Natural killer cell (primary cell): Measurements from ENCODE around the gene LAD1. TPM values are rescaled to one million over a fixed set of nuclear protein-coding genes. Genes with fewer than 3 reads are reported as not detected.

ENCODE experiments used
- ATAC-seq, 3 donors: fragments of 150-1000 bp in 2 of 3; fragments of 200-7000 bp in 1 of 3; cut with Tn5 transposase; 1 replicate in 1 of 3; 2 replicates in 2 of 3; pipeline ENCODE4 v1.10.0; 2021; ENCODE audit warnings: mild to moderate bottlenecking in 2 of 3, moderate library complexity in 2 of 3
- DNase-seq, 2 donors: peaks; one replicate each; pipeline versions ENCODE4 v3.0.0 to v3.0.0-alpha.2; 2013 to 2021; ENCODE audit warnings: mixed read lengths in 1 of 2
- H3K27ac ChIP-seq: one replicate; pipeline ENCODE4 v1.5.1; 2013; ENCODE audit warnings: mild to moderate bottlenecking, low read length
- H3K27me3 ChIP-seq: one replicate; pipeline ENCODE4 v1.6.1; 2013; ENCODE audit warnings: low read length; ENCODE audit not compliant: control insufficient read depth, insufficient read depth
- H3K36me3 ChIP-seq: one replicate; pipeline ENCODE4 v1.6.1; 2013; ENCODE audit warnings: low read length; ENCODE audit not compliant: control insufficient read depth, insufficient read depth
- H3K4me1 ChIP-seq: one replicate; pipeline ENCODE4 v1.6.1; 2013; ENCODE audit warnings: low read length; ENCODE audit not compliant: control insufficient read depth, insufficient read depth
- H3K4me3 ChIP-seq: one replicate; pipeline ENCODE4 v1.5.1; 2013; ENCODE audit warnings: low read length
- H3K9me3 ChIP-seq: one replicate; pipeline ENCODE4 v1.6.1; 2013; ENCODE audit warnings: low read length; ENCODE audit not compliant: control insufficient read depth, insufficient read depth
- H3K27ac Mint-ChIP-seq, 2 donors: one replicate each; pipeline ENCODE4 v1.8.0; 2022; ENCODE audit warnings: mild to moderate bottlenecking in 2 of 2, mixed read lengths in 2 of 2, moderate library complexity in 1 of 2
- H3K27me3 Mint-ChIP-seq, 2 donors: one replicate each; pipeline ENCODE4 v1.8.0; 2022; ENCODE audit warnings: low read depth in 2 of 2, mixed read lengths in 2 of 2
- H3K36me3 Mint-ChIP-seq: one replicate; pipeline ENCODE4 v1.8.0; 2022; ENCODE audit warnings: mixed read lengths
- H3K4me1 Mint-ChIP-seq, 2 donors: one replicate each; pipeline ENCODE4 v1.8.0; 2022; ENCODE audit warnings: mixed read lengths in 2 of 2
- H3K4me3 Mint-ChIP-seq: one replicate; pipeline ENCODE4 v1.8.0; 2022; ENCODE audit warnings: mild to moderate bottlenecking, moderate library complexity, mixed read lengths
- H3K9me3 Mint-ChIP-seq, 2 donors: one replicate each; pipeline ENCODE4 v1.8.0; 2022; ENCODE audit warnings: mixed read lengths in 2 of 2
- WGBS: methylation state at CpG from one replicate; pipeline ENCODE4 v1.1.7; 2013; ENCODE audit warnings: missing lambda C conversion rate; ENCODE audit not compliant: insufficient coverage; 5-methylcytosine and 5-hydroxymethylcytosine counted together
- intact Hi-C: fragments of 100-400 bp; cut with micrococcal nuclease; formaldehyde crosslinking; loops from one replicate; pipeline ENCODE4 v1.14.2; 2022
- total RNA-seq, 4 donors: library from RNA; stranded (reverse); fragments of 120-200 nt in 1 of 4; gene quantifications; one replicate each; pipeline versions ENCODE4 v1.2.3 to v1.2.4, GENCODE V29; 2013 to 2022
- TF ChIP-seq, protein P1 (sequence below): fragments of 200-600 bp; IDR thresholded peaks from one replicate; pipeline ENCODE4 v1.8.0; 2022; ENCODE audit warnings: antibody characterized with exemption

LAD1 gene
- total RNA-seq, 3 donors from 2014 or later (not counting 1 experiment from before 2014, with no cell fraction given): 0.68 TPM; not detected in 2

GRCh38 chr1:201386208-201386607 lies 12.9 kb downstream of the LAD1 start:
- Mint-ChIP-seq H3K9me3 (no peaks in the 10 kb centered on the region), H3K36me3 (no peaks in the 10 kb centered on the region), H3K27ac (no peak overlapping the region), H3K27me3 (peaks cover 6 to 8% of the 10 kb centered on the region in 2 donors), H3K4me3 (no peak overlapping the region), H3K4me1 (no peaks in the 10 kb centered on the region)
- TF ChIP-seq, protein P1, sequence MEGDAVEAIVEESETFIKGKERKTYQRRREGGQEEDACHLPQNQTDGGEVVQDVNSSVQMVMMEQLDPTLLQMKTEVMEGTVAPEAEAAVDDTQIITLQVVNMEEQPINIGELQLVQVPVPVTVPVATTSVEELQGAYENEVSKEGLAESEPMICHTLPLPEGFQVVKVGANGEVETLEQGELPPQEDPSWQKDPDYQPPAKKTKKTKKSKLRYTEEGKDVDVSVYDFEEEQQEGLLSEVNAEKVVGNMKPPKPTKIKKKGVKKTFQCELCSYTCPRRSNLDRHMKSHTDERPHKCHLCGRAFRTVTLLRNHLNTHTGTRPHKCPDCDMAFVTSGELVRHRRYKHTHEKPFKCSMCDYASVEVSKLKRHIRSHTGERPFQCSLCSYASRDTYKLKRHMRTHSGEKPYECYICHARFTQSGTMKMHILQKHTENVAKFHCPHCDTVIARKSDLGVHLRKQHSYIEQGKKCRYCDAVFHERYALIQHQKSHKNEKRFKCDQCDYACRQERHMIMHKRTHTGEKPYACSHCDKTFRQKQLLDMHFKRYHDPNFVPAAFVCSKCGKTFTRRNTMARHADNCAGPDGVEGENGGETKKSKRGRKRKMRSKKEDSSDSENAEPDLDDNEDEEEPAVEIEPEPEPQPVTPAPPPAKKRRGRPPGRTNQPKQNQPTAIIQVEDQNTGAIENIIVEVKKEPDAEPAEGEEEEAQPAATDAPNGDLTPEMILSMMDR: no peak
- H3K4me1 ChIP-seq: no peaks in the 10 kb centered on the region
- DNase-seq (no peak), ATAC-seq (no peak)
- intact Hi-C loops: no loop called here
- 88% methylated on average over 8 of the region's 8 CpGs for WGBS
- no peak overlapping the region for H3K4me3 ChIP-seq
- no peaks in the 10 kb centered on the region for H3K36me3 ChIP-seq
- H3K27me3 ChIP-seq: no peaks in the 10 kb centered on the region
- no peaks in the 10 kb centered on the region for H3K9me3 ChIP-seq
- H3K27ac ChIP-seq: no peak overlapping the region

DNA sequence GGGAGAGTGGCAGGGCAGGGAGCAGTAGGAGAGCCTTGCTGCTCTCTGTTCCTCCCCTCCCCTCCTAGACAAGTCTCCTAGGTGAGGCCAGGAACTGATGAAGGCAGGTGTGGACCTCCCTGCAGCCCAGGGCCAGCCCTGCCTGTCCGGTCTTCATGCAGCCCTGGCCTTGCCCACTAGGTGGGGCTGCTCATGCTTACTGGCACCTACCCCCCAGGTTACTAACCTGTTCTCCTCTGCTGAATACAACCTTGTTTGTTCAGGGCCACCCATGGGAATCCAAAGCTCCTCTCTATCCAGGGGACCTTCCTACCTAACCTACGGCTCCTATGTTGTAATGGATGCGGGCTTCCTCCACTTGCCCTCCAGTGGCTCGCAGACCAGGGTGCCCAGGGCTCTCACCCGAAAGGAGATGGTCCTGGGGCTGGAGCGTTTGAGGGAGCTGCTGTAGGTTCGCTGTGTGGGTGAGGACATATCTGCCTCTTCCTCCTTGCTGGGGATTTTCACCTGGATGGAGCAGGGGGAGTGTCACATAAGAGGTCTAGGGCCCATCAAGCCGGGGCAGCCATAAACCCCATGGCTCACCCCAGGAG lies 13.7 kb downstream of the LAD1 start:
- H3K36me3 ChIP-seq: no peaks in the 10 kb centered on the region
- no peaks in the 10 kb centered on the region for H3K9me3 ChIP-seq
- no peaks in the 10 kb centered on the region for H3K4me1 ChIP-seq
- no peak overlapping the region for H3K27ac Mint-ChIP-seq
- H3K4me3 Mint-ChIP-seq: no peak overlapping the region
- H3K9me3 Mint-ChIP-seq: no peaks in the 10 kb centered on the region
- intact Hi-C loops: no loop called here
- TF ChIP-seq, protein P1: peak; percentile 41
- no peak overlapping the region for H3K27ac ChIP-seq
- H3K4me3 ChIP-seq: no peak overlapping the region
- WGBS: 63% methylated on average over 8 of the region's 8 CpGs
- peak; percentile 26 to 39 for DNase-seq
- H3K36me3 Mint-ChIP-seq: no peaks in the 10 kb centered on the region
- no peaks in the 10 kb centered on the region for H3K4me1 Mint-ChIP-seq
- ATAC-seq: peak; percentile 34 to 74 (median 53)
- H3K27me3 ChIP-seq: no peaks in the 10 kb centered on the region
- peaks cover 6 to 8% of the 10 kb centered on the region in 2 donors for H3K27me3 Mint-ChIP-seq

- no peaks in the 10 kb centered on the region for H3K4me1 Mint-ChIP-seq
- Histone ChIP-seq H3K9me3 (no peaks in the 10 kb centered on the region), H3K36me3 (no peaks in the 10 kb centered on the region), H3K4me1 (no peaks in the 10 kb centered on the region), H3K27ac (no peak overlapping the region), H3K4me3 (no peak overlapping the region), H3K27me3 (no peaks in the 10 kb centered on the region)
- WGBS: 76% methylated on average over 4 of the region's 4 CpGs
- H3K4me3 Mint-ChIP-seq: no peak overlapping the region
- peaks cover 6 to 8% of the 10 kb centered on the region in 2 donors for H3K27me3 Mint-ChIP-seq
- H3K36me3 Mint-ChIP-seq: no peaks in the 10 kb centered on the region
- intact Hi-C loops: no loop called here
- DNase-seq (no peak), ATAC-seq (no peak)
- no peaks in the 10 kb centered on the region for H3K9me3 Mint-ChIP-seq
- no peak overlapping the region for H3K27ac Mint-ChIP-seq
- TF ChIP-seq, protein P1: no peak
Measured at GRCh38 chr1:201384406-201384782, 14.7 kb downstream of the LAD1 start.
